Spleen (tissue), 11 donors: ENCODE results near the gene SECISBP2L. TPM values are rescaled to one million over a fixed set of nuclear protein-coding genes. Genes with fewer than 3 reads are reported as not detected.

Experiments
- DNase-seq: peaks from one replicate; pipeline ENCODE4 v3.0.0-alpha.2; 2020
- H3K27ac ChIP-seq, 8 donors: fragments of 200-600 bp; sonication (generic) in 7 of 8; 1 replicate in 4 of 8; 2 replicates in 4 of 8; pipeline versions ENCODE4 v1.5.0 to v1.8.0; 2016 to 2021; ENCODE audit warnings: inconsistent platforms in 4 of 8, mild to moderate bottlenecking in 4 of 8, moderate library complexity in 1 of 8
- H3K27me3 ChIP-seq, 7 donors: fragments of 200-600 bp; sonication (generic) in 6 of 7; replicated peaks in 1 of 7; 1 replicate in 4 of 7; 2 replicates in 3 of 7; pipeline versions ENCODE4 v1.5.0 to v1.8.0; 2016 to 2021; ENCODE audit warnings: inconsistent platforms in 3 of 7, mild to moderate bottlenecking in 1 of 7
- H3K36me3 ChIP-seq, 6 donors: fragments of 200-600 bp; sonication (generic) in 5 of 6; 1 replicate in 4 of 6; 2 replicates in 2 of 6; pipeline versions ENCODE4 v1.5.0 to v1.8.0; 2016 to 2021; ENCODE audit warnings: inconsistent platforms in 2 of 6
- H3K4me1 ChIP-seq, 6 donors: fragments of 200-600 bp; sonication (generic) in 5 of 6; 1 replicate in 3 of 6; 2 replicates in 3 of 6; pipeline versions ENCODE4 v1.5.0 to v1.8.0; 2016 to 2021; ENCODE audit warnings: inconsistent platforms in 3 of 6
- H3K4me3 ChIP-seq, 8 donors: fragments of 200-600 bp; sonication (generic) in 7 of 8; 1 replicate in 4 of 8; 2 replicates in 4 of 8; pipeline versions ENCODE4 v1.5.0 to v1.8.0; 2016 to 2021; ENCODE audit warnings: inconsistent platforms in 4 of 8, mild to moderate bottlenecking in 4 of 8, moderate library complexity in 2 of 8
- H3K9me3 ChIP-seq, 8 donors: fragments of 200-600 bp; sonication (generic) in 7 of 8; 1 replicate in 4 of 8; 2 replicates in 4 of 8; pipeline versions ENCODE4 v1.5.0 to v1.8.0; 2016 to 2021; ENCODE audit warnings: inconsistent platforms in 4 of 8
- CTCF ChIP-seq, 11 experiments: fragments of 200-600 bp in 7 of 11; fragments of 450-650 bp in 4 of 11; sonication (generic) in 4 of 11; IDR thresholded peaks in 8 of 11; conservative IDR thresholded peaks in 3 of 11; 1 replicate in 7 of 11; 2 replicates in 4 of 11; pipeline versions ENCODE4 v1.4.0 to v1.8.0; 2016 to 2021; ENCODE audit warnings: antibody characterized with exemption in 11 of 11, inconsistent platforms in 4 of 11, mild to moderate bottlenecking in 1 of 11
- POLR2A ChIP-seq, 3 donors: fragments of 450-650 bp; IDR thresholded peaks; one replicate each; pipeline ENCODE4 v1.5.1; 2017; ENCODE audit warnings: antibody characterized with exemption in 3 of 3, mild to moderate bottlenecking in 1 of 3
- POLR2AphosphoS5 ChIP-seq, 3 donors: sonication (generic); formaldehyde crosslinking; IDR thresholded peaks; one replicate each; pipeline ENCODE4 v1.5.1; 2017; ENCODE audit warnings: antibody characterized with exemption in 3 of 3
- WGBS, 5 donors: extraction: QIAGEN DNeasy Blood & Tissue Kit in 3 of 5; methylation state at CpG; one replicate each; pipeline versions ENCODE4 v1.1.5 to v1.1.7; 2013 to 2018; 5-methylcytosine and 5-hydroxymethylcytosine counted together
- intact Hi-C: fragments of 100-400 bp; cut with DNase I; formaldehyde crosslinking; loops from one replicate; pipeline ENCODE4 v1.15.0; 2023; ENCODE audit warnings: low total_unique reads
- polyA plus RNA-seq, 3 donors: library from polyadenylated mRNA; stranded (reverse); fragments of 200-250 nt; gene quantifications; one replicate each; pipeline ENCODE4 v1.2.1, GENCODE V29; 2013
- small RNA-seq, 4 donors: library from RNA; depleted of rRNA; stranded (forward); fragments of <200 nt; gene quantifications; one replicate each; pipeline ENCODE3, GENCODE V24; 2016
- total RNA-seq, 7 donors: library from RNA; depleted of rRNA in 3 of 7; stranded (reverse); fragments of >200 nt in 3 of 7; fragmentation: NEBNext Ultra II Directional in 4 of 7; extraction: Animal tissue kit (Norgen Biotek cat#: 25700) in 4 of 7; gene quantifications; one replicate each; pipeline versions ENCODE4 v1.1.0 to v1.2.1, GENCODE V29; 2016 to 2021
- donor health status: healthy with polysubstance abuse.
- donor health status: DM: no; HTN: no; CAD: no; lungs with moderate emphysema.
- donor health status: DM: no; HTN: no; CAD: no.
- donor health status: Bipolar disorder and iron deficiency.
- donor health status: healthy.
- donor health status: DM: no; HTN: no; CAD: no.
- donor health status: DM: yes; HTN: yes; CAD: no.

The SECISBP2L gene
- total and polyA plus RNA-seq, 10 donors, result 5.6 to 58.7 (median 47.1) TPM

- no peaks in the 10 kb centered on the region for H3K4me1 ChIP-seq
- WGBS, 5 donors, result 45 to 94% (median 68%) methylated on average over 2 of the region's 2 CpGs
- intact Hi-C loops, result no loop called here
Observed at GRCh38 chr15:48945386-48945785, 100.9 kb downstream of the SECISBP2L start.

GRCh38 chr15:48941904-48942303 lies 104.3 kb downstream of the SECISBP2L start:
- Histone ChIP-seq H3K27me3 (no peaks in the 10 kb centered on the region), H3K4me3 (no peak overlapping the region), H3K4me1 (no peaks in the 10 kb centered on the region), H3K36me3 (no peaks in the 10 kb centered on the region), H3K9me3 (no peaks in the 10 kb centered on the region), H3K27ac (no peak overlapping the region)
- intact Hi-C loops, result no loop called here
- WGBS, 5 donors, result 76 to 86% (median 82%) methylated on average over 5 of the region's 5 CpGs
- no peak for DNase-seq
- TF ChIP-seq POLR2AphosphoS5 (IDR thresholded peaks at IDR 0.05) (no peak), CTCF (IDR thresholded peaks at IDR 0.05 in 8 of 11, conservative IDR thresholded peaks at IDR 0.05 in 3 of 11) (no peak), POLR2A (IDR thresholded peaks at IDR 0.05) (no peak)

More at GRCh38 chr15:48945386-48945785, 100.9 kb downstream of the SECISBP2L start:
- TF ChIP-seq POLR2A (IDR thresholded peaks at IDR 0.05) (no peak), POLR2AphosphoS5 (IDR thresholded peaks at IDR 0.05) (no peak), CTCF (IDR thresholded peaks at IDR 0.05 in 8 of 11, conservative IDR thresholded peaks at IDR 0.05 in 3 of 11) (no peak)
- H3K9me3 ChIP-seq, result no peaks in the 10 kb centered on the region
- no peak for DNase-seq
- H3K4me3 ChIP-seq, result no peak overlapping the region
- H3K36me3 ChIP-seq, result no peaks in the 10 kb centered on the region
- H3K27ac ChIP-seq, result no peak overlapping the region
- no peaks in the 10 kb centered on the region for H3K27me3 ChIP-seq

GRCh38 chr15:48940508-48940907 lies 105.7 kb downstream of the SECISBP2L start:
- no peak overlapping the region for H3K27ac ChIP-seq
- no peak for DNase-seq
- H3K4me3 ChIP-seq, result no peak overlapping the region
- intact Hi-C loops, result no loop called here
- WGBS, 5 donors, result 74 to 91% (median 81%) methylated on average over 6 of the region's 6 CpGs
- no peaks in the 10 kb centered on the region for H3K4me1 ChIP-seq
- H3K9me3 ChIP-seq, result no peaks in the 10 kb centered on the region
- peaks cover 0 to 4% (median 0%) of the 10 kb centered on the region in 7 donors for H3K27me3 ChIP-seq
- no peaks in the 10 kb centered on the region for H3K36me3 ChIP-seq
- TF ChIP-seq POLR2A (IDR thresholded peaks at IDR 0.05), result no peak
- no peak for TF ChIP-seq CTCF (IDR thresholded peaks at IDR 0.05 in 8 of 11, conservative IDR thresholded peaks at IDR 0.05 in 3 of 11)
- TF ChIP-seq POLR2AphosphoS5 (IDR thresholded peaks at IDR 0.05), result no peak

- Histone ChIP-seq H3K27ac (no peak overlapping the region), H3K4me1 (no peaks in the 10 kb centered on the region), H3K4me3 (no peak overlapping the region), H3K9me3 (no peaks in the 10 kb centered on the region), H3K27me3 (peaks cover 0 to 4% (median 0%) of the 10 kb centered on the region in 7 donors), H3K36me3 (no peaks in the 10 kb centered on the region)
- intact Hi-C loops, result no loop called here
- no peak for DNase-seq
- TF ChIP-seq POLR2A (IDR thresholded peaks at IDR 0.05), result no peak
- TF ChIP-seq POLR2AphosphoS5 (IDR thresholded peaks at IDR 0.05), result no peak
- TF ChIP-seq CTCF (IDR thresholded peaks at IDR 0.05 in 8 of 11, conservative IDR thresholded peaks at IDR 0.05 in 3 of 11), result no peak
- WGBS, 5 donors, result 93 to 98% (median 94%) methylated on average over 4 of the region's 4 CpGs
Observed at GRCh38 chr15:48939648-48940047, 106.6 kb downstream of the SECISBP2L start.

Small RNA genes within 50 kb of the gene (small RNA-seq; reads per million reads assigned to genes)
- gene RF00019, result 0 reads per million in 4 donors

Other genes starting within 250 kb of the SECISBP2L start
- gene CEP152, start 235.4 kb downstream of the SECISBP2L start, total RNA-seq, result 10 to 100 TPM in 2 of 7 donors, 1 to 10 TPM in 5; 6.5 to 15.1 (median 9.3) TPM
- 1 to 10 TPM; 1.2 to 1.5 (median 1.3) TPM for gene CEP152, start 235.4 kb downstream of the SECISBP2L start, polyA plus RNA-seq
- gene EID1, start 168.3 kb downstream of the SECISBP2L start, total RNA-seq, result 100 to 1,000 TPM in 4 of 7 donors, 10 to 100 TPM in 3; 68.4 to 171 (median 107) TPM
- gene EID1, start 168.3 kb downstream of the SECISBP2L start, polyA plus RNA-seq, result 100 to 1,000 TPM; 107 to 132 (median 123) TPM
- gene SHC4, start 82.5 kb downstream of the SECISBP2L start, total RNA-seq, result under 1 TPM in 2 of 7 donors, not detected in 5; 0.26 to 0.27 TPM
- under 1 TPM; 0.20 to 0.42 (median 0.27) TPM for gene SHC4, start 82.5 kb downstream of the SECISBP2L start, polyA plus RNA-seq
- 10 to 100 TPM; 39.4 to 58.4 (median 49.4) TPM for gene COPS2, start 109.2 kb upstream of the SECISBP2L start, total RNA-seq
- gene COPS2, start 109.2 kb upstream of the SECISBP2L start, polyA plus RNA-seq, result 10 to 100 TPM; 21.0 to 28.2 (median 26.8) TPM
- gene GALK2, start 123.8 kb upstream of the SECISBP2L start, total RNA-seq, result 10 to 100 TPM; 27.5 to 60.8 (median 41.8) TPM
- 10 to 100 TPM in 2 of 3 donors, 1 to 10 TPM in 1; 6.8 to 13.8 (median 10.4) TPM for gene GALK2, start 123.8 kb upstream of the SECISBP2L start, polyA plus RNA-seq